T-helper 1 cell treated with Interleukin-12 subunit alpha and Interleukin-12 subunit beta and Interleukin-4 antibody, amounts not matched to agents 30 μg/mL and 1 μg/mL, for 36 hours (primary cell): Measurements from ENCODE around the gene MAST2.

Experiments
- H3K27ac Mint-ChIP-seq: one replicate; pipeline ENCODE4 v1.8.0; 2021; ENCODE audit warnings: mild to moderate bottlenecking, mixed read lengths
- H3K27me3 Mint-ChIP-seq: one replicate; pipeline ENCODE4 v1.8.0; 2021; ENCODE audit warnings: low read depth, mixed read lengths
- H3K36me3 Mint-ChIP-seq: one replicate; pipeline ENCODE4 v1.8.0; 2021; ENCODE audit warnings: low read depth, mixed read lengths
- H3K4me1 Mint-ChIP-seq: one replicate; pipeline ENCODE4 v1.8.0; 2021; ENCODE audit warnings: low read depth, mixed read lengths
- H3K4me3 Mint-ChIP-seq: one replicate; pipeline ENCODE4 v1.8.0; 2021; ENCODE audit warnings: mild to moderate bottlenecking, moderate library complexity, mixed read lengths
- H3K9me3 Mint-ChIP-seq: one replicate; pipeline ENCODE4 v1.8.0; 2021; ENCODE audit warnings: mixed read lengths

The MAST2 gene

GRCh38 chr1:45883658-45884057 lies 80.2 kb downstream of the MAST2 start:
- H3K36me3 Mint-ChIP-seq: no peaks in the 10 kb centered on the region
- H3K27me3 Mint-ChIP-seq: no peaks in the 10 kb centered on the region
- no peak overlapping the region for H3K27ac Mint-ChIP-seq
- H3K9me3 Mint-ChIP-seq: no peaks in the 10 kb centered on the region
- H3K4me1 Mint-ChIP-seq: peaks cover 7% of the 10 kb centered on the region
- no peak overlapping the region for H3K4me3 Mint-ChIP-seq

- Mint-ChIP-seq H3K27me3 (no peaks in the 10 kb centered on the region), H3K4me3 (no peak overlapping the region), H3K4me1 (peaks cover 7% of the 10 kb centered on the region), H3K9me3 (no peaks in the 10 kb centered on the region), H3K36me3 (no peaks in the 10 kb centered on the region), H3K27ac (no peak overlapping the region)
These were observed 81.3 kb downstream of the MAST2 start for GRCh38 chr1:45884700-45885099.

GRCh38 chr1:45886229-45886628 lies 82.8 kb downstream of the MAST2 start:
- no peak overlapping the region for H3K4me3 Mint-ChIP-seq
- H3K36me3 Mint-ChIP-seq: peaks cover 4% of the 10 kb centered on the region
- H3K27ac Mint-ChIP-seq: no peak overlapping the region
- peaks cover 8% of the 10 kb centered on the region for H3K4me1 Mint-ChIP-seq
- no peaks in the 10 kb centered on the region for H3K9me3 Mint-ChIP-seq
- no peaks in the 10 kb centered on the region for H3K27me3 Mint-ChIP-seq

GRCh38 chr1:45887156-45887842 lies 83.9 kb downstream of the MAST2 start:
- H3K36me3 Mint-ChIP-seq: peaks cover 4% of the 10 kb centered on the region
- no peaks in the 10 kb centered on the region for H3K27me3 Mint-ChIP-seq
- H3K27ac Mint-ChIP-seq: no peak overlapping the region
- no peak overlapping the region for H3K4me3 Mint-ChIP-seq
- H3K9me3 Mint-ChIP-seq: no peaks in the 10 kb centered on the region
- peaks cover 8% of the 10 kb centered on the region for H3K4me1 Mint-ChIP-seq

- no peaks in the 10 kb centered on the region for H3K9me3 Mint-ChIP-seq
- H3K27ac Mint-ChIP-seq: no peak overlapping the region
- no peaks in the 10 kb centered on the region for H3K27me3 Mint-ChIP-seq
These were observed 86.7 kb downstream of the MAST2 start for GRCh38 chr1:45890078-45890477.

GRCh38 chr1:45891087-45891486 lies 87.7 kb downstream of the MAST2 start:
- H3K27ac Mint-ChIP-seq: no peak overlapping the region
- peaks cover 4% of the 10 kb centered on the region for H3K36me3 Mint-ChIP-seq
- peaks cover 8% of the 10 kb centered on the region for H3K4me1 Mint-ChIP-seq
- no peaks in the 10 kb centered on the region for H3K27me3 Mint-ChIP-seq
- H3K4me3 Mint-ChIP-seq: no peak overlapping the region
- H3K9me3 Mint-ChIP-seq: no peaks in the 10 kb centered on the region

More at GRCh38 chr1:45890078-45890477, 86.7 kb downstream of the MAST2 start:
- Mint-ChIP-seq H3K4me3 (no peak overlapping the region), H3K4me1 (peaks cover 8% of the 10 kb centered on the region), H3K36me3 (peaks cover 4% of the 10 kb centered on the region)

- peaks cover 4% of the 10 kb centered on the region for H3K36me3 Mint-ChIP-seq
- peaks cover 6% of the 10 kb centered on the region for H3K4me1 Mint-ChIP-seq
These were observed 88.8 kb downstream of the MAST2 start for GRCh38 chr1:45892068-45892785.

GRCh38 chr1:45894331-45894730 lies 90.9 kb downstream of the MAST2 start:
- peaks cover 1% of the 10 kb centered on the region for H3K4me1 Mint-ChIP-seq
- H3K27me3 Mint-ChIP-seq: no peaks in the 10 kb centered on the region
- H3K9me3 Mint-ChIP-seq: no peaks in the 10 kb centered on the region
- no peak overlapping the region for H3K4me3 Mint-ChIP-seq
- H3K27ac Mint-ChIP-seq: no peak overlapping the region
- H3K36me3 Mint-ChIP-seq: peaks cover 4% of the 10 kb centered on the region

More at GRCh38 chr1:45892068-45892785, 88.8 kb downstream of the MAST2 start:
- H3K27ac Mint-ChIP-seq: no peak overlapping the region
- H3K27me3 Mint-ChIP-seq: no peaks in the 10 kb centered on the region
- H3K4me3 Mint-ChIP-seq: no peak overlapping the region
- H3K9me3 Mint-ChIP-seq: no peaks in the 10 kb centered on the region

- Mint-ChIP-seq H3K27ac (no peak overlapping the region), H3K9me3 (no peaks in the 10 kb centered on the region), H3K4me1 (peaks cover 1% of the 10 kb centered on the region), H3K36me3 (peaks cover 3% of the 10 kb centered on the region), H3K27me3 (no peaks in the 10 kb centered on the region), H3K4me3 (no peak overlapping the region)
These were observed 91.5 kb downstream of the MAST2 start for GRCh38 chr1:45894921-45895320.

- Mint-ChIP-seq H3K9me3 (no peaks in the 10 kb centered on the region), H3K4me3 (no peak overlapping the region), H3K36me3 (peaks cover under 1% of the 10 kb centered on the region), H3K27ac (no peak overlapping the region), H3K4me1 (peaks cover under 1% of the 10 kb centered on the region), H3K27me3 (no peaks in the 10 kb centered on the region)
These were observed 92.0 kb downstream of the MAST2 start for GRCh38 chr1:45895406-45895805.

GRCh38 chr1:45906883-45907282 lies 103.5 kb downstream of the MAST2 start:
- peaks cover 1% of the 10 kb centered on the region for H3K9me3 Mint-ChIP-seq
- no peak overlapping the region for H3K27ac Mint-ChIP-seq
- peaks cover 2% of the 10 kb centered on the region for H3K4me1 Mint-ChIP-seq
- H3K27me3 Mint-ChIP-seq: no peaks in the 10 kb centered on the region
- no peak overlapping the region for H3K4me3 Mint-ChIP-seq
- no peaks in the 10 kb centered on the region for H3K36me3 Mint-ChIP-seq

GRCh38 chr1:45908611-45909140 lies 105.3 kb downstream of the MAST2 start:
- Mint-ChIP-seq H3K36me3 (no peaks in the 10 kb centered on the region), H3K27ac (no peak overlapping the region), H3K27me3 (no peaks in the 10 kb centered on the region), H3K9me3 (no peaks in the 10 kb centered on the region), H3K4me1 (peaks cover 7% of the 10 kb centered on the region), H3K4me3 (no peak overlapping the region)

- no peak overlapping the region for H3K4me3 Mint-ChIP-seq
- H3K27me3 Mint-ChIP-seq: no peaks in the 10 kb centered on the region
- H3K36me3 Mint-ChIP-seq: no peaks in the 10 kb centered on the region
- H3K9me3 Mint-ChIP-seq: no peaks in the 10 kb centered on the region
- H3K27ac Mint-ChIP-seq: no peak overlapping the region
- peaks cover 7% of the 10 kb centered on the region for H3K4me1 Mint-ChIP-seq
These were observed 108.2 kb downstream of the MAST2 start for GRCh38 chr1:45911634-45912033.

GRCh38 chr1:45913183-45913683 lies 109.8 kb downstream of the MAST2 start:
- Mint-ChIP-seq H3K4me1 (peaks cover 4% of the 10 kb centered on the region), H3K27ac (peak overlapping the region; percentile 14), H3K27me3 (no peaks in the 10 kb centered on the region), H3K36me3 (no peaks in the 10 kb centered on the region), H3K4me3 (no peak overlapping the region), H3K9me3 (no peaks in the 10 kb centered on the region)
